GM23338 (cell line): Measurements from ENCODE around the gene ZCCHC17. TPM values are rescaled to one million over a fixed set of nuclear protein-coding genes. Genes with fewer than 3 reads are reported as not detected.
A peak's percentile ranks its signal among the peaks of the same experiment; 100 is the strongest.

Source experiments
- ATAC-seq: fragments of 200-7000 bp; cut with Tn5 transposase; 3 replicates; pipeline ENCODE4 v1.9.1; 2020
- DNase-seq: peaks from one replicate; pipeline ENCODE4 v3.0.0-alpha.2; 2015; ENCODE audit warnings: low spot score
- H2AFZ ChIP-seq: fragments of 200-600 bp; sonication (generic); 2 replicates; pipeline ENCODE4 v1.8.0; 2016; ENCODE audit warnings: antibody characterized with exemption, mild to moderate bottlenecking, moderate library complexity
- H3F3A ChIP-seq: fragments of 200-600 bp; sonication (generic); replicated peaks from 2 replicates; pipeline ENCODE4 v1.8.0; 2017; ENCODE audit warnings: antibody characterized with exemption, mixed run types, low read depth
- H3K27ac ChIP-seq: fragments of 200-600 bp; sonication (generic); 2 replicates; pipeline ENCODE4 v1.6.1; 2016; ENCODE audit warnings: low read depth
- H3K27me3 ChIP-seq: fragments of 200-600 bp; sonication (generic); 2 replicates; pipeline ENCODE4 v1.8.0; 2016; ENCODE audit warnings: mild to moderate bottlenecking, mixed run types, moderate library complexity; ENCODE audit not compliant: insufficient read depth
- H3K36me3 ChIP-seq: fragments of 200-600 bp; sonication (generic); 2 replicates; pipeline ENCODE4 v1.8.0; 2016; ENCODE audit warnings: mild to moderate bottlenecking; ENCODE audit not compliant: insufficient read depth
- H3K4me1 ChIP-seq: fragments of 200-600 bp; sonication (generic); 2 replicates; pipeline ENCODE4 v1.8.0; 2016; ENCODE audit warnings: mild to moderate bottlenecking, moderate library complexity; ENCODE audit not compliant: insufficient read depth
- H3K4me2 ChIP-seq: fragments of 200-600 bp; sonication (generic); 2 replicates; pipeline ENCODE4 v1.7.1; 2017; ENCODE audit warnings: mixed run types
- H3K4me3 ChIP-seq: fragments of 200-600 bp; sonication (generic); 2 replicates; pipeline ENCODE4 v1.6.1; 2016; ENCODE audit warnings: mixed run types
- H3K79me2 ChIP-seq: fragments of 200-600 bp; sonication (generic); replicated peaks from 2 replicates; pipeline ENCODE4 v1.8.0; 2017; ENCODE audit warnings: mild to moderate bottlenecking; ENCODE audit not compliant: insufficient read depth
- H3K9me2 ChIP-seq: fragments of 200-600 bp; sonication (generic); 2 replicates; pipeline ENCODE4 v1.8.0; 2017; ENCODE audit not compliant: insufficient read depth
- H4K20me1 ChIP-seq: fragments of 200-600 bp; sonication (generic); replicated peaks from 2 replicates; pipeline ENCODE4 v1.8.0; 2017; ENCODE audit warnings: mild to moderate bottlenecking; ENCODE audit not compliant: insufficient read depth
- H3K27ac Mint-ChIP-seq: 2 replicates; pipeline ENCODE4 v1.8.0; 2020; ENCODE audit warnings: inconsistent platforms, mild to moderate bottlenecking, moderate library complexity, mixed read lengths
- H3K27me3 Mint-ChIP-seq: 3 replicates; pipeline ENCODE4 v1.8.0; 2022; ENCODE audit warnings: low read depth, mild to moderate bottlenecking, moderate library complexity, mixed read lengths, inconsistent platforms; ENCODE audit not compliant: insufficient read depth, poor library complexity
- H3K36me3 Mint-ChIP-seq: 3 replicates; pipeline ENCODE4 v1.8.0; 2021; ENCODE audit warnings: low read depth, mild to moderate bottlenecking, inconsistent platforms, moderate library complexity, mixed read lengths
- H3K4me1 Mint-ChIP-seq: 3 replicates; pipeline ENCODE4 v1.8.0; 2020; ENCODE audit warnings: mild to moderate bottlenecking, inconsistent platforms, mixed read lengths
- H3K4me3 Mint-ChIP-seq: 3 replicates; pipeline ENCODE4 v1.8.0; 2021; ENCODE audit warnings: moderate library complexity, mild to moderate bottlenecking, inconsistent platforms, mixed read lengths
- H3K9me3 Mint-ChIP-seq: 3 replicates; pipeline ENCODE4 v1.8.0; 2020; ENCODE audit warnings: moderate library complexity, mild to moderate bottlenecking, inconsistent platforms, mixed read lengths
- JUNB ChIP-seq: IDR thresholded peaks from one replicate; pipeline ENCODE4 v1.6.1; 2016; ENCODE audit warnings: antibody characterized with exemption; ENCODE audit not compliant: unreplicated experiment
- POLR2AphosphoS5 ChIP-seq: IDR thresholded peaks from 2 replicates; pipeline ENCODE4 v1.6.1; 2016; ENCODE audit warnings: antibody characterized with exemption, low read depth
- ZNF331 ChIP-seq: fragments of 250-450 bp; sonication (Bioruptor Pico); IDR thresholded peaks from 2 replicates; pipeline ENCODE4 v1.5.0; 2020; ENCODE audit warnings: low read depth, mild to moderate bottlenecking, moderate library complexity
- polyA plus RNA-seq: library from polyadenylated mRNA; unstranded; fragments of >200 nt; fragmentation: Nextera tagmentation; extraction: Ambion mirVana; gene quantifications from 2 replicates; pipeline ENCODE4 v1.2.1, GENCODE V29; 2016
- total RNA-seq: library from RNA; depleted of rRNA; stranded (reverse); fragments of >200 nt; shearing (Covaris generic); gene quantifications from 2 replicates; pipeline ENCODE4 v1.2.3, GENCODE V29; 2014; rRNA removed
- TF ChIP-seq, protein P1 (sequence below), 2 experiments: fragments of 200-600 bp in 1 of 2; sonication (generic) in 1 of 2; conservative IDR thresholded peaks; 2 replicates each; pipeline versions ENCODE4 v1.5.1 to v1.6.1; 2016 to 2017; ENCODE audit warnings: antibody characterized with exemption in 2 of 2, low read depth in 2 of 2, mild to moderate bottlenecking in 2 of 2, moderate library complexity in 1 of 2

ZCCHC17 gene
- total and polyA plus RNA-seq, 2 experiments from 2014 or later = 40.1 to 134 TPM

DNA sequence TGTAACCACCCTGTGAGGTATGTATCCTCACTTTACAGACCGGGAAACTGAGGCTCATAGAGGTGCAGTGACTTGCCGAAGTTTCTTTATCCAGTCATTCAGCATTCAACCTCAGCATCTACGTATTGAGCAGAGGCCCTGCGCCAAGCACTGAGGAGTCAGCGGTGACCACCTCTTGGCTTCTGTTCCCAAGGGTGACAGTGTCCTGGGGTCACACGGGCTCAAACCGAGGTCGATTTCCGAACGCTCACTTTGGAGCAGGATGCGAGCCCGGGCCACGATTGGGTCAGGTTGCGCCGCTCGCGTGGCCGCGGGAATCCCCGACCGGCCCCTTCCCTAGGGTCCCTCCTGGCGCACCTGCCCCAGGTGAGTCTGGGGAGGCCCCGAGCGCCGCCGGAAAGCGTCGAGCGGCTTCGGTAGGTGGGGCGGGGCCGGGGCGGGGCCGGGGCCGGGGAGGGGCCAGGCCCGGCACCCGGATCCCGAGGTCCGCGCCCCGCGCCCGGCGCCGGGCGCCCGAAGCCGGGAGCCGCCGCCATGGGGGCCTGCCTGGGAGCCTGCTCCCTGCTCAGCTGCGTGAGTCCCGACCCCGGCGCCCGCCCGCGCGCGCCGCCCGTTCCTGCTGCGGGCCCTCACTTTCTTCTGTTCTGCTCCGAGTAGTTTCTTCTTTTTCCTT lies 116.0 kb downstream of the ZCCHC17 start, which contains the start of gene SERINC2:
SERINC2 (plus strand) TSS at position 482 of the 673 bp plus-strand sequence; CDS start at position 535, 53 bp downstream.
- Histone ChIP-seq H4K20me1 (no peaks in the 10 kb centered on the region), H3K79me2 (peaks cover 12% of the 10 kb centered on the region), H3K27ac (no peak within 1 kb of the TSS), H3K4me2 (peak within 1 kb of the TSS; percentile 97), H3K4me1 (peaks cover 23% of the 10 kb centered on the region), H3K36me3 (no peaks in the 10 kb centered on the region), H3K4me3 (peak within 1 kb of the TSS; percentile 98), H2AFZ (peak within 1 kb of the TSS; percentile 97), H3K27me3 (peaks cover 10% of the 10 kb centered on the region; the same call in 1 of the 2 replicates), H3K9me2 (no peaks in the 10 kb centered on the region), H3F3A (no peaks in the 10 kb centered on the region)
- H3K27ac Mint-ChIP-seq = peak within 1 kb of the TSS; percentile 93
- peak; percentile 75; the same call in 1 of the 2 replicates for TF ChIP-seq POLR2AphosphoS5
- TF ChIP-seq, protein P1, sequence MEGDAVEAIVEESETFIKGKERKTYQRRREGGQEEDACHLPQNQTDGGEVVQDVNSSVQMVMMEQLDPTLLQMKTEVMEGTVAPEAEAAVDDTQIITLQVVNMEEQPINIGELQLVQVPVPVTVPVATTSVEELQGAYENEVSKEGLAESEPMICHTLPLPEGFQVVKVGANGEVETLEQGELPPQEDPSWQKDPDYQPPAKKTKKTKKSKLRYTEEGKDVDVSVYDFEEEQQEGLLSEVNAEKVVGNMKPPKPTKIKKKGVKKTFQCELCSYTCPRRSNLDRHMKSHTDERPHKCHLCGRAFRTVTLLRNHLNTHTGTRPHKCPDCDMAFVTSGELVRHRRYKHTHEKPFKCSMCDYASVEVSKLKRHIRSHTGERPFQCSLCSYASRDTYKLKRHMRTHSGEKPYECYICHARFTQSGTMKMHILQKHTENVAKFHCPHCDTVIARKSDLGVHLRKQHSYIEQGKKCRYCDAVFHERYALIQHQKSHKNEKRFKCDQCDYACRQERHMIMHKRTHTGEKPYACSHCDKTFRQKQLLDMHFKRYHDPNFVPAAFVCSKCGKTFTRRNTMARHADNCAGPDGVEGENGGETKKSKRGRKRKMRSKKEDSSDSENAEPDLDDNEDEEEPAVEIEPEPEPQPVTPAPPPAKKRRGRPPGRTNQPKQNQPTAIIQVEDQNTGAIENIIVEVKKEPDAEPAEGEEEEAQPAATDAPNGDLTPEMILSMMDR (conservative IDR thresholded peaks at IDR 0.05; ENCODE audit: low read depth in 2 of 2) = no peak
- H3K4me1 Mint-ChIP-seq = peaks cover 43% of the 10 kb centered on the region
- peaks cover 27% of the 10 kb centered on the region for H3K27me3 Mint-ChIP-seq
- DNase-seq = peak; percentile 84
- H3K9me3 Mint-ChIP-seq = no peaks in the 10 kb centered on the region
- H3K36me3 Mint-ChIP-seq = peaks cover 8% of the 10 kb centered on the region; the same call in 1 of the 3 replicates
- peak within 1 kb of the TSS; percentile 96 for H3K4me3 Mint-ChIP-seq
- peak; percentile 77 for ATAC-seq

DNA sequence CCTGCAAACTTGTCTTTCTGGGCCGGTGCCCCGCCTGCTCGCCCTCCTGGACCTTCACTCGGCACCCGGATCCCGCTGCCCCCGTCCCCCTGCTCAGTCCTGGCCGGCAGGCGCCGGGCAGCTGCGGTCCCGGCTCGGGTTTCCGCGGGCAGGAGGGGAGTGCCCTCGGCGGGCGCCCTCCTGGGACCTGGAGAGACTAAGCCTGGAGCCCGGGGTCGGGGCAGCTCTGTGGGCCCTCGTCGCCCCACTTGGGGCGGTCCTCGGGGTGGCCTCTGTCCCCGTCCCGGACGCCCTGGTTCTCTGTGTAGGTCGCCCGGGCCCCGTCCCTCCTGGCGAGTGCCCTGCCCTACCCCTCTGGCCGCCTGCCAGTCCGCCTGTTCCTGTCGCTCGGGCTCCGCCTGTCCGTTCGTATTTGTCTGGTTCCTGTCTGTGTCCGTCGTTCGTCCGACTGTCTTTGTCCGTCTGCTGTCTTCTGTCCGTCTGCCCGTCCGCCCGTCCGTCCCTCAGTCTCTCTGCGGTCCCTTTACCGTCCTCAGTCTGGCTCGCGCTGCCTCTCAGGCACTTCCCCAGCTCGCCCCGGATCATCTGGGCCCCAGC lies 116.7 kb downstream of the ZCCHC17 start:
- peaks cover 10% of the 10 kb centered on the region; the same call in 1 of the 2 replicates for H3K27me3 ChIP-seq
- TF ChIP-seq, protein P1 (conservative IDR thresholded peaks at IDR 0.05; ENCODE audit: low read depth in 2 of 2) = no peak
- TF ChIP-seq ZNF331 (CRISPR knock-in tag) (no peak), JUNB (no peak)
- peaks cover 8% of the 10 kb centered on the region; the same call in 1 of the 3 replicates for H3K36me3 Mint-ChIP-seq

More for the DNA sequence above, 116.7 kb downstream of the ZCCHC17 start:
- Histone ChIP-seq H3K4me1 (peaks cover 23% of the 10 kb centered on the region), H3F3A (0 out of 2 replicates have a peak, but pooled peaks cover under 1% of the 10 kb centered on the region), H3K36me3 (no peaks in the 10 kb centered on the region), H4K20me1 (no peaks in the 10 kb centered on the region), H3K79me2 (peaks cover 12% of the 10 kb centered on the region), H3K4me2 (peak overlapping the region; percentile 97), H2AFZ (peak overlapping the region; percentile 95), H3K27ac (no peak overlapping the region), H3K9me2 (no peaks in the 10 kb centered on the region), H3K4me3 (peak overlapping the region; percentile 98)
- peak overlapping the region; percentile 93 for H3K27ac Mint-ChIP-seq
- DNase-seq = peak; percentile 43
- peaks cover 43% of the 10 kb centered on the region for H3K4me1 Mint-ChIP-seq
- peaks cover 27% of the 10 kb centered on the region for H3K27me3 Mint-ChIP-seq
- H3K4me3 Mint-ChIP-seq = peak overlapping the region; percentile 96
- no peaks in the 10 kb centered on the region for H3K9me3 Mint-ChIP-seq
- peak; percentile 38 for ATAC-seq

Other genes with a start within 250 kb of the ZCCHC17 start
- gene PUM1, start 231.3 kb upstream of the ZCCHC17 start, total RNA-seq = 117 and 121 TPM in 2 replicates
- 44.4 and 49.5 TPM in 2 replicates for gene PUM1, start 231.3 kb upstream of the ZCCHC17 start, polyA plus RNA-seq
- gene NKAIN1, start 57.1 kb upstream of the ZCCHC17 start, total RNA-seq = 38.4 and 56.7 TPM in 2 replicates
- 14.7 and 18.1 TPM in 2 replicates for gene NKAIN1, start 57.1 kb upstream of the ZCCHC17 start, polyA plus RNA-seq
- 117 and 135 TPM in 2 replicates for gene SNRNP40, start 244 bp upstream of the ZCCHC17 start, total RNA-seq
- gene SNRNP40, start 244 bp upstream of the ZCCHC17 start, polyA plus RNA-seq = 84.3 and 90.0 TPM in 2 replicates
- 19.3 and 27.9 TPM in 2 replicates for gene FABP3, start 76.0 kb downstream of the ZCCHC17 start, total RNA-seq
- 50.0 and 50.2 TPM in 2 replicates for gene FABP3, start 76.0 kb downstream of the ZCCHC17 start, polyA plus RNA-seq
- gene SERINC2, start 116.2 kb downstream of the ZCCHC17 start, total RNA-seq = 18.8 and 20.5 TPM in 2 replicates
- 22.5 and 23.3 TPM in 2 replicates for gene SERINC2, start 116.2 kb downstream of the ZCCHC17 start, polyA plus RNA-seq